ENCODE results near the gene TRIOBP.

GRCh38 chr22:37703906-37704305, 7.1 kb downstream of the TRIOBP start:
- no peak for TF ChIP-seq CTCF (IDR thresholded peaks at IDR 0.05)
- no peak for TF ChIP-seq POLR2A (IDR thresholded peaks at IDR 0.05)
- TF ChIP-seq POLR2AphosphoS5 (IDR thresholded peaks at IDR 0.05): no peak
